Activated CD4-positive, alpha-beta T cell treated with anti-CD3 and anti-CD28 coated beads for 24 hours (primary cell): ENCODE measurements around the gene TMEM222.

Experiments
- DNase-seq, 2 donors: peaks; one replicate each; pipeline ENCODE4 v3.0.0-alpha.2; 2020; ENCODE audit warnings: low read depth in 2 of 2

TMEM222 gene

DNA sequence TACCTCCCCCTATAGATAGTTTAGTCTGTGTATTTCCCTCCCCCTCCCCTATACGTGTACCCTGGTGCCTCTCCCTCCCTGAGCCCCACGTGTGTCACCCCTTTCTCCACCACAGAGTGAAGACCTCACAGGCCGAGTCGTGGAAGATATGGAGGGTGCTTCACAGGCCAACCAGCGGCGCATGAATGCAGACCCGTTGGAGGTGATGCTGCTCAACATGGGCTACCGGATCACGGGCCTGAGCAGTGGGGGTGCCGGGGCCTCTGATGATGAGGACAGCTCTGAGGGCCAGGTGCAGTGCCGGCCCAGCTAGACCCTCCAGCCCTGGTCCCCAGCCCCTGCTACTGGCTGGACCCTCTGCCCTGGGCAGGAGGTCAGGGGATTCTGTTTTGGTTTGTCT is 15.9 kb upstream of the TMEM222 start:
- no peak for DNase-seq

DNA sequence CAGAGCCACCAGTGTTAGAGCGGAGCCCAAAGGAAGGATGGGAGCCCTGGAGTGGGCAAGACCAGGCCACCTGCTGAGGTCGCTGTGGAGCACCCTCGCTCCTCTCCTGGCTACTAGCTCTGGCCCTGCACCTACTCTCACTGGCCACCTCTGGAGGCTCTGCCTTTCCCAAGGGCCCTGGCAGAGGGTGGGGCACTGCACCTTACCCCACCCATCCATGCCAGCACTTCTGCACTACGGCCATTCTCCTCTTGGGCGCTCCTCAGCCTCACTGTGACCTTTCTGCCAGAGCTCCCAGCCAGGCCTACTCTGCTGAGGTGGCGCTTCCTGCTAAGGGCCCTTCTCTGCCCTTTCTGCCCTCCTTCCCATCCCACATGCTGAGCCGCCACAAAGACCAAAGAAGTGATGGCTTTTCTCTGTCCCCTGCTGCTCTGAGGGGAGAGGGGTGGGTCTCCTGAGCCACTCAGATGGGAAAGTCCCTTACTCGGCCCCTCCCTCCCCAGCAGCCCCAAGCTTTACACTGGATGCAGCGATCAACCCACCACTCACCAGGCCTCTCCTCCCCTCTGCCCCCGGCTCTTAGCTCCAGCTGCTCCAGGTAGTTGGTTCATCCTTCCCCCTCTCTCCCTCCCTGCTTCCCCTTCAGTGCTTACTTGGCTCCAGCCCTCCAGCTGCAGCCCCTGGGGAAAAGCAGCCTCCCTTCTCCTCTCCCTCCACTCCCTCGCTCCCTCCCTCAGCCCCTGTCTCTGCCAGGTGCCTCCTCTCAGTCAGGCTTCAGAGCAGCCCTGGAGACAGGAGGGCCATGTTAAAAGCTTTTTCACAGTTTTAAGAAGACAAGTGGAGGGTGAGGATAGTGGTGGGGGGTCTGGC is 14.8 kb upstream of the TMEM222 start:
- DNase-seq: no peak

DNA sequence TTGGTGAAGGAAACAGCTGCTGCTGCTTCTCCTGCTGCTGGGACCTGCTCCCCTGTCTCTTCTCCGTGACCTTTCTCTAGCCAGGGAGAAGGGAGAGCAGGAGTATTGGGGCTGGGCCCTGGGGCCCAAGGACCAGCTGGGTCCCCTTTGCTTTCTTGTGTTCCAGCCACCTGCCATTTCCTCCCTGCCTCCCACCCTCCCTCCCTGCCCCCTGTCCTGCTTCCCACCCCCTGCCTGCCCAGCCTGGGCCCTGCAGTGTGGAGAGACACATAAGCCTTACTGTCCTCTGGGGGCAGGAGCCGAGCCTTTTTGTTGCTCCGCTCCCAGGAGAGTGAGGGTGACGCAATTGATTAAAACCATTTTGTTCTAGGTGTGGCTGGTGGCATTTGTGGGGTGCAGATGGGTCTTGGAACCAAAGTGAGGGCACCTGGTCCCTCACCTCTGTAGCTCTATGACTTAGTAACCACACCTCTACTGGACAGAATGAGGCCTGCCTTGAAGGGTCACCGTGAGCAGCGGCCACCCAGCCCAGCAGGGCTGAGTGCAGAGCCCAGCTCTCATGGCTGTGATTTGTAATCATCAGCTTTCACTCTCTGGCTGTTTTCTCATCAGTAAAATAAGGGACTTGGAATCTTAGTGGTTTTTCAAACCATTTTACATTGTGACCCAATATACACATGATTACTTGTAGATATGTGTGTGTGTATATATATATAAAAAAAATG is 13.9 kb upstream of the TMEM222 start:
- no peak for DNase-seq

DNA sequence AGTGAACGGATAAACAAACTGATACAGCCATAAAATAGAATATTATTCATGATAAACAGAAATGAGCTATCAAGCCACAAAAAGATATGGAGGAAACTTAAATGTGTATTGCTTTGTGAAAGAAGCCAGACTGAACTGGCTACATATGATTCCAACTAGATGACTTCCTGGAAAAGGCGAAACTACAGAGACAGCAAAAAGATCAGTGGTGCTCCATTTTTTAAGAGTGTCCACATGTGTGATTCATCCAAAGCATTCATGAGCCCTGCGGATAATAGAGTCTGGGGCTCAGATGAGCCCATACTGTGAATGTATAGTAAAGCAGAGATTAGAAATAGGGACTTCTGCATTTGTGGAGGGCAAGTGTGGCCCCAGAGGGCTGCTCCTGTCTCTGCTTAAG is 7.8 kb upstream of the TMEM222 start:
- DNase-seq: no peak

DNA sequence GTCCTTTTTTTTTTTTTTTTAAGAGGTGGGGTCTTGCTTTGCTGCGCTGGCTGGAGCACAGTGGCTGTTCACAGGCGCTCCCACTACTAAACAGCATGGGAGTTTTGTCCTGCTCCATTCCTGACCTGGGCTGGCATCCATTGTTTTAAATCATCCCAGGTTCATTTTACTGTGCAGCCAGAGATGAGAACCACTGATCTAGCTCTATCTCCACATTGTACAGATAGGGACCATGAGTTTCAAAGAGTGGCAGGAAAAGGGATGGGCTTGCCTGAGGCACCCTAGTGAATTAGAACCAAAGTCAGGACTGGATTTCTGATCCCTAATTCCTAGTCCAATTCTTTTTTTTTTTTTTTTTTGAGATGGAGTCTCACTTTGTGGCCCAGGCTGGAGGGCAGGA is 7.2 kb upstream of the TMEM222 start:
- no peak for DNase-seq

DNA sequence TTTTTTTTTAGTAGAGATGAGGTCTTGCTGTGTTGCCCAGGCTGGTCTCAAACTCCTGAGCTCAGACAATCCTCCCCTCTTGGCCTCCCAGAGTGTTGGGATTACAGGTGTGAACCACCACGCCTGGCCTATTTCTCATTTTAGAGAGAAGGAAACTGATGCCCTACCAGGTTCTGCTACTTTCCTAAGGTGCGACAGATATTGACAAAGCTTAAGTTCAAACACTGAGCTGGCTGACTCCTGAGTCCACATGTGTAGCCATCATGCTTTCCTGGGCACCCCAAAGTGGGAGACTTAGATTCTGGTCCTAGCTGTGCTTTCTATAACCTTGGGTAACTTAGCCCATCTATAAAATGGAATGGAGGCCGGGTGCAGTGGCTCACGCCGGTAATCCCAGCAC is 5.1 kb upstream of the TMEM222 start:
- DNase-seq: no peak

DNA sequence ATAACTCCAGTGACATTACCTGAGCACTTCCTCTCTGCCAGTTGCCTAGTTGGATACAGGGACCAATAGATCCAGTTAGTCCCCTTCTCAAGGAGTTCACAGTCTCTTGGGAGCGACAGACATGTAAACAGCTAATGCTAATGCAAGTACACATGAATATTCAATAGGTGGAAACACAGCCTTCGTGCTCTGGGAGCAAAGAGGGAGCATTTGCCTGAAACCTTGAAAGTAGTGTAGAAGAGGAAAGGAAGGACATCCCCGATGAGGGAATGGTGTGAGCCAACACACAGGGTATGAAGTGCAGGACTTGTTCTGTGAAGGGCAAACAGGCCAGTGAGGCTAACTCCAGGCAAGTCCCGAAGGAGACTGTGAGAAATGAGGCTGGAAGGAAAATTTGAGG is 3.8 kb upstream of the TMEM222 start:
- no peak for DNase-seq

DNA sequence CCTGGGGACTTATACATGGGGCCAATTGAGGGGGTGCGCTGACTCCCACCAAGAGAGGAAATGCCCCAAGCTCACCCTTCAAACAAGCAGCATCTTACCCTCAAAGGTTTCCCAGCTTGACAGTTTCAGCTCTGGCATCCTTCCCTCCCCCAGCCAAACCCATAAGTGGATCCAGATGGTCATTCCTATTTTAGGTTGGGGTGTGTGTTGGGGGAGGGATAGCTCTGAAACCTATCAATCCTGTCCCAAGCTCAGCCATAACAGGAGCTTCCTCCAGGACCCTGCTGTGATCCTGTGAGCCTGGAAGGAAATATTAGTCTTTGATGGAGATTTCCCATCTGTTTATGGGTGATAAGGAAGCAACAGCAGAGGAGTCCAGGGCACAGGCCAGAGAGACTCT is 3.4 kb upstream of the TMEM222 start:
- no peak for DNase-seq

DNA sequence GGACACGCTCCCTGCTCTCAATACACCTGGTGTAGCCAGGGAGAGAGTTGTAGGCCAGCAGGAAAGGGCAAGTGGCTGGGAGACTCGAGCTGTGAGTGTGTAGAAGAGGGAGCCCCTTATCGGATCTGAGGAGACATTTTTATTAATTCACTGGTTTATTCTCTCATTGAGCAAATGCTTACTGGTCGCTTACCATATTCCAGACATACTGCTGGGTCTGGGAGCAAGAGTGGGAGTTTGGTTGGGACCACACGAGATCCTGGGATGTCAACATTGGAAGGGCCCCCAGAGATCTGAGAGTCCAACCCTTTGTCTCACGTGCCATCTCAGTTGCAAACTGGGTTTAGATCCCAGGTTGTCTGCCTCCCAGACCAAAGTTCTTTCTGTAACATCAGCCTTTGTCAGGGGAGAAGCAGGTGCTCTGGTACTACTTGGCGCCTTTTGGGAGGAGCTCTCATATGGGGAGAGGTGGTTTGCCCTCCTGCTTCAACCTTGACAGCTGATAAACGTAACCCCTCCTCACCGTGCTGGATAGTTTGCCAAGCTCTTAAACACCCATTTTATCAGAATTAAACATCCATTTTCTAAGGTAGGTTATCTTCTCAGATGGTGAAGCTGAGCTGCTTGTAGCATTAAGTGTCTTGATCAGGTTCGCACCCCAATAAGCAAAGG is 742 bp downstream of the TMEM222 start:
- DNase-seq: no peak

DNA sequence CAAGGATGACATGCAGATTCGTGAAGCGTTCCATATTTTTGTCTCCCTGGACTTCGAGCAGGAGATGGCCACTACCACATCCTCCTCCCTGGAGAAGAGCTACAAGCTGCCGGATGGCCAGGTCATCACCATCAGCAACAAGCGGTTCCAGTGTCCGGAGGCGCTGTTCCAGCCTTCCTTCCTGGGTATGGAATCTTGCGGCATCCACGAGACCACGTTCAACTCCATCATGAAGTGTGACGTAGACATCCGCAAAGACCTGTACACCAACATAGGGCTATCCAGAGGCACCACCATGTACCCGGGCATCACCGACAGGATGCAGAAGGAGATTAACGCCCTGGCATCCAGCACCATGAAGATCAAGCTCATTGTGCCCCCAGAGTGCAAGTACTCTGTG is 3.3 kb downstream of the TMEM222 start:
- DNase-seq: no peak

DNA sequence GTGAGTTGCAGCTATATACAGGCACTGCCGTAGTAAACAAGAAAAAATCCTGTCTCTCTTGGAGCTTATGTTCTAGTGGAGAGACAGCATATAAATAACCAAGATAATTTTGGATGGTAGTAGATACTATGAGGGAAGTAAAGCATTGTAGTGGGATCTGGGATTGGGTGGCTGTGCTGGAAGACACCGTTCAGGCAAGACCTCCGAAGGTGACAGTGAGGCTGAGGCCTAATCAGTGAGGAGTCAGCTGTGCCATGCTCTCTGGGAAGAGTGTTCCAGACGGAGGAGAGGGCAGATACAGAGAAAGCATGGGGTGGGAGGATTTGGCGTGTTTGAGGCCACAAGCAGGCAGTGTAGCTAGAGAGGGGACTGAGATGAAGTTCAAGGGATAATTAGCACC is 6.0 kb downstream of the TMEM222 start:
- no peak for DNase-seq

DNA sequence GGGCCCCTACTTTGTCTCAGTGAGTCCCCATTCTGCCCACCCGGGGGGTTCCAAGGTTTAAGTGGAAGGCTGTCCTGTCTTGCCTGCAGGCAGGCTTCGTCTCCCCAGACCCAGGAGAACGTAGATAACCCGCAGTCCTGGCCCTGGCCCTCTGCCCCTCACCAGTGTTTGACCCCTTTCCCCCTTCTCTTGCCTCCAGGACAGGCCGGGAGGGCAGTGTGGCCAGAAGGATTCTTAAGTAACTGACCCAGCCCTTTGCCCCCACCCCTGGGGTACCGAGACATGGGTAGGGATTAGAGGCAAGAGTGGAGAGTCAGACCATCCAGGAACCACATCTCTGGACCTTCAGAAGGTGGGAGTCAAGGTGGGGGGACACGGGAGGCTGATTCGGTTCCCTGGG is 8.8 kb downstream of the TMEM222 start:
- DNase-seq: no peak

DNA sequence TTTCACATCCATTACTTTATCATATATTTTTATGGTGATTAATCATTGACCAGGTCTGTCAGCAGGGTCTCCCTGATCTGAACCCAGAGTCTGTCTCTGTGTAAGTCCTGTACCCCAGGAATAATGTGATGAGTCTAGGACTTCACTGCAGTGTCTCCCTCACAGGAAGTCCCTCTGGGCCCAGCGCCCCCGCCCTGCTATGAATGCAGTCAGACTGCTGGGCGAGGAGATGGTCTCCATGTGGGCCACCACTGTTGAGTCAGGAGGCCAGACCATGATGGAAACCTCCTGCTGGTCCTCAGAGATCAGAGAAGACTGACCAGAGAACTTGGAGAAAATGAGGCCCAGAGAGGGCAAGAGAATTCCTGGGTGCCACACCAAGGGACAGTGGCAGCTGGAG is 9.5 kb downstream of the TMEM222 start:
- no peak for DNase-seq

DNA sequence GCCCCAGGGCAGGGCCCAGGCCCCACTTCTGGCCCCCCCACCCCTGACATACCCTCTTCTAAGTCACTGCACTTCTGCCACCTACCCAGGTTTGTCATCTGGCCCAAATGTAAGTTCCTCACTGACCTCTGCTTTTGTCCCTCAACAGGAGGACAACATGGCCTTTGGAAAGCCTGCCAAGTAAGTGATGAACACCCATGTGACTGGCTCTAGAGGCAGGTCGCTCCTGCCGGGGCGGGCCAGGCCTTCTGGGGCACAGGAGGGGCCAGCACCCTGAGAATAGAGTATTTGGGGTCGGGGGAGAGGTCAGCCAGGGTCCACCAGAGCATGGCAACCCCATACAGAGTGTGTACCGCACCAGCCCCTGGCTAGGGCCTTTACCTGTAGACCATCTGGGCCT is 10.0 kb downstream of the TMEM222 start:
- no peak for DNase-seq

DNA sequence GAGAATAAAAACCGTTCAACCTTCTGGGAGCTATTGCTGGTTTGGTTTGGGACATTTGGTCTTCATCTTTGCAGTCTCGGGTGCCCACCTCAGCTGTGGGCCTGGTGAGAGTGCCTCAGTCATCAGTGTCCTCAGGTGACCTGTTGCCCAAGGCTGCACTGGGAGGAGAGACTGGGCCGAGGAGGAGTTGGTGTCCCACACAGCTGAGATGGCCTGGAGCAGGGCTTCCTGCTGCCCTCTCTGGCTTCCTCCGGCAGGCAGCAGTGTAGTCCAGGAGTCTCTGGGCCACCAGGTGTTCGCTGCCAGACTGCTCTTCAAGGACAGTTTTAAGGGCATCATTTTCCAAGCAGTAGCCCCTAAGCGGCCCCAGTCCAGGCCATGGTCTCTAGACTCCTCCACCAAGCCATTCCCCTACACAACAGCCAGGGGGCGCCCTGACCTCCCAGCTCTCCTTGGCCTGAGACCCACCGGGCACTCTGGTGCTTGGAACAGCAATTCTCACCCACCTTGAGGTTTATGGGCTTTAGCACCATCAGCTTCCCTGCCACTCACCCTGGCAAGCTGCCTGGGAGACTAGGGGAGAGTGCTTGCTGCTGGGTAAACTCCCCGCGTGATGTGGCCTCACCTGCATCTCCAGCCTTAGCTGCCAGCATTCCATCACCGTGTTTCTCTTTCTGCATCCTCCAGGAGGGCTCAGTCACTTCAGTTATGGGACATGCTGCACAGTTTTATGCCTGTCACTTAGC is 10.7 kb downstream of the TMEM222 start:
- DNase-seq: no peak

DNA sequence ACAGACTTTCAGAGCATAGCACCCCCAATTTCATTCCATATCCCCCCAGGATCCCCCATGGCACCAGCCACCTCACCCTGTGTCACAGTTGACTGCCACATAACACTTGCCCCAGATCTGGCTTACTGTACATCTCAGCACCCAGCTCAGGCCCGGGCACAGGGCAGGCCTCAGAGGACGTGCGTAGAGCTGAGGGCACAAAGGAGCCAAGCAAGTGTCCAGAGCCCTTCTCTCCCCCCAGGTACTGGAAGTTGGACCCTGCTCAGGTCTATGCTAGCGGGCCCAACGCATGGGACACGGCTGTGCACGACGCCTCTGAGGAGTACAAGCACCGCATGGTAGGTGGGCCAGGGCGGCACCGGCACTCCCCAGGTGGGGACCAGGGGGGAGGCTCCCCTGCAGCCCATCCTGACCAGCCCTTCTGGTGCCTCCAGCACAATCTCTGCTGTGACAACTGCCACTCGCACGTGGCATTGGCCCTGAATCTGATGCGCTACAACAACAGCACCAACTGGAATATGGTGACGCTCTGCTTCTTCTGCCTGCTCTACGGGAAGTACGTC is 11.8 kb downstream of the TMEM222 start:
- DNase-seq: no peak

DNA sequence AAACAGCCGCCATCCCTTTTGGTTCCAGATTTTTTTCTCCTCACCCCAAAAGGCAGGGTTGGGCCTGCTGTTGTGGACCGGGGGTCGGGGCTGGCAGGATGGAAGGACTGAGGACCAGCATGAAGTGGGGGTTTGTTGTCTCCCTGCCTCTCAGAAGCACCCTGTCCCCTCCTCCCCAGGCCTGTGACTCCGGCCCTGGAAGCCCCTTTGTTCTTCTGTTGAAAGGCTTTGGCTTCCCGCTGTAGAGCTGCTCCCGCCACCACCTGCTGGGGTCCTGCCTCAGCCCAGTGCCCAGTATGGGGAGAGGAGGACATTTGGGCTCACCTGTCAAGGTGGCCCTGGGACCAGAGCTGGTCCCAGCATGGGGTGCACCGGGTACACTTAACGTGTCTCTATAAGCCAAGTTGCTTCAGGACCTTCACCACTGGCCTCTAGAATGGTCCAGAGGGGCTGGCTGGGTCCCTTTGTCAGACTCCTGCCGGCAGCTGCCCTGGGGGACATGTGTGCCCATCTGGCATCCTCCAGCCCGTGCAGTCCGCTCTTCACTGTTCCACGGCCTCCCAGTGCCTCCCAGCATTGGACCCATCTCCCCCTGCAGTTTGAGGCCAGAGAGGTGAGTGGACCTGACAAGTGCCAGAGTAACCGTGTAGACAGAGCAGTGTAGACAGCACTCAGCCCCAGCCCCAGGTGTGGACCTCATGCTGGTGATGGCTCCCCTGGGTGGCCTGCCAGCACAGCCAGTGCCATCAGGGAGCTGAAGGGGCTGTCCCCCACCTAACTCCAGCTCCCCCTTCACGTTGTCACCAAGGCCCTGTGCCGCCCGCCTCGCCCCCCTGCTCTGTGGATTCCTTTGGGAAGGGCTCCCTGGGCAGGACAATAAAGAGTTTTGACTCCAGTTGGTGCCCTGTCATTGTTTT is 13.8 kb downstream of the TMEM222 start:
- DNase-seq: no peak

DNA sequence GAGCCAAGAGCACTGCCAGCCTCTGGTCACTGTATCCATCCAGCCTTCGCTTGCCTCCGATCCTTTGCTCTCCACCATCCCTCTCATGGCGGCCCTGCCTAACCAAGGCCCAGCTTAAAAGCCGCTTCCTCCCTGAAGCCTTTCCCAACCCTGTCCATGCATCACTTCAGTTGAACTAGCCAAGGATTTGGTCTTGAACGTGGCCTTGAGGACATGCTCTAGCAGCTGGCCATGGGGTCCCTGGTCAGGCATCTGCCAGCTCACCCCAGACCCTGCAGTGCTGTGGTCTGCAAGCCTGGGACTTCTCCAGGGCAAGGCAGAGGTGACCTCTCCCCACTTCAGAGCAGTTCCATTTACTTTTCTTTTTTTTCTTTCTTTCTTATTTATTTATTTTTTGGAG is 14.8 kb downstream of the TMEM222 start:
- no peak for DNase-seq

DNA sequence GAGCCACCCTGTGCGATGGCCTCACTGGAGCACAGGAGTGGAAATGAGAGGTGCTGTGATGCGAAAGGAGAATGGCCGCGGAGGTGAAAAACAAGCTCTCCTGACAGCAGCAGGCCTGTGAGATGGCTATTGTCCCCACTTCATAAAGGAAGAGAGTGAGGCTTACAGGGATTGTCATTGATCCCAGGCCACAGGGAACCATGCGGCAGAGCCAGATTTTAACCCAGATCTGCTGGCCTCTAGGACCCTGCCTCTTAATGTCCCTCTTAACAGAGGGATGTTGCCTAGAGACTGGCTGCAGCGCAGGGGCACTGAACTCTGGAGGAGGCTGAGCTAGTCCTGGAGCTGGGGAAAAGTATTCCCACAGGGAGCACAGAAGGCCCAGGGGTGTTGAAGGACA is 16.8 kb downstream of the TMEM222 start:
- DNase-seq: no peak

DNA sequence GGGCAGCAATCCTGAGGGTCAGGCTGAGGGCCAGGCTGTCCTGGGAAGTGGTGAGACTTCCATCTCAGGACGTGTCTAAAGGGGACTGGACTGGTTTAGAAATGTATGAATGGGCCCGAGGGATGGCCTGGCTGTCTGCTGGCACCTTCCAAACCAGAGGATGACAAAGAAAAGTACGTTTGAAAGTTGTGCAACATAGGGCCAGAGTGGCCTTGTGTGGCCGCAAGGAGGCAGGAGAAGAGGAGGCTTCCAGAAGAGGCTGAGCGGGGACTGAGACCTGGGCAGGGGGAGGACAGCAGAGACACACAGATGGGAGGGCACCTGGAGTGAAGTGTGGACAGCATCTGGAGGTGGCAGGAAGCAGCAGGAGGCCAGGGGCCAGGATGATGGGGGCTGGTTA is 17.2 kb downstream of the TMEM222 start:
- no peak for DNase-seq
